Measurements from ENCODE around the gene ZNF57.
A peak's percentile ranks its signal among the peaks of the same experiment; 100 is the strongest.
"Not testable (repeated sequence)": the region's sequence is repeated elsewhere in the genome, so short reads cannot be mapped to it uniquely, and the experiment has no call there.

The ZNF57 gene

DNA sequence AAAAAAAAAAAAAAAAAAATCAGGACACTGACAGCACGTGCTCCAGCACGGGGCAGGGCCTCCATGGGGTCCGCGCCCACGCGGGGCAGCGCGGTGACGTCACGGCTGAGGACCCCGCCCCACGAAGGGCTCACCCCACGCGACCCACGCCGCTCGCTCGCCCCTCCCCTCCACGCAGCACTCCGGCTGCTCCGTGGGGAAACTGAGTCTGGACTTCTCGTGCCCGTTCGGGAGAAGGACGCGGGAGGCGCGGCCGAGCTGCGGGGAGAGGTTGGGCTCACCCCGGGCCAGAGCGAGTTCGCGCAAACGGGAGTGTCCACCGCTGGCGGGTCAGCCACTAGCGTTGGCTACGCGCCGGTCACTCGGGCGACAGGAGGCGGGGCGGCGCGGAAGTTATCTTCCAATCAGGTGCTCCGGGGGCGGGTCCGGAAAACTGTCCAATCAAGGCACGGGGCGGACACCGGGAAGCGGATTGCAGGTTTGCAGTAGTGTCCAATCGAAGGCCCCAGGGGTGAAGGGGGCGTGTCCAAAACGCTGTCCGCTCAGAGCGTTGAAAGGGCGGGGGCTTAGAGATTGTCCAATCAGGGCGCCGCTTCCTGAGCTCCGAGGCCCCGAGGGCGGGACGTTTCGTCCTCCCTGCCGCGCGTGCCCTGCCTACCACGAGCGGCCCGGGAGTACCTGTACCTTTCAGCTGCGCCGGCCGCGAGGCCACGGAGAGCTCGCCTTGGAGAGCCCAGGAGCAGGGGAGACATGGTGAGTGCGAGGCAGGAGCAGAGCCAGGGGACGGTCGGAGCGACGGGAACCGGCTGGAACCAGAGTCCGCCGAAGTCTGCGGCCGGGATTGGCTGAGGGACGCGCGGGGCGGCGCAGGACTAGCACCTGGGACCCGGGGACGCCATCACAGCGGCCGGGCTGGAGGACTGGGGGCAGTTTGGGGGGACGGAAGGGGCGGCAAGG is at the start of gene ZNF57:
Gene ZNF57, plus strand, starts transcription at position 633 of the 957 bp plus-strand sequence. Its CDS starts 118 bp downstream, at position 751.
- peak; percentile 100 for DNase-seq

DNA sequence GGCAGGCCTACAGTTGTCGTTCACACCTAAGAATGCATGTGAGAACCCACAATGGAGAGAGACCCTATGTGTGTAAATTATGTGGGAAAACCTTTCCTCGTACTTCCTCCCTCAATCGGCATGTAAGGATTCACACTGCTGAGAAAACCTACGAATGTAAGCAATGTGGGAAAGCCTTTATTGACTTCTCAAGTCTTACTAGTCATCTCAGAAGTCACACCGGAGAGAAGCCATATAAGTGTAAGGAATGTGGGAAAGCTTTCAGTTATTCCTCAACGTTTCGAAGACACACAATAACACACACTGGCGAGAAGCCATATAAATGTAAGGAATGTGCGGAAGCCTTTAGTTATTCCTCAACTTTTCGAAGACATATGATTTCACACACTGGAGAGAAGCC is 48.1 kb upstream of the ZNF57 start:
- DNase-seq = no peak

DNA sequence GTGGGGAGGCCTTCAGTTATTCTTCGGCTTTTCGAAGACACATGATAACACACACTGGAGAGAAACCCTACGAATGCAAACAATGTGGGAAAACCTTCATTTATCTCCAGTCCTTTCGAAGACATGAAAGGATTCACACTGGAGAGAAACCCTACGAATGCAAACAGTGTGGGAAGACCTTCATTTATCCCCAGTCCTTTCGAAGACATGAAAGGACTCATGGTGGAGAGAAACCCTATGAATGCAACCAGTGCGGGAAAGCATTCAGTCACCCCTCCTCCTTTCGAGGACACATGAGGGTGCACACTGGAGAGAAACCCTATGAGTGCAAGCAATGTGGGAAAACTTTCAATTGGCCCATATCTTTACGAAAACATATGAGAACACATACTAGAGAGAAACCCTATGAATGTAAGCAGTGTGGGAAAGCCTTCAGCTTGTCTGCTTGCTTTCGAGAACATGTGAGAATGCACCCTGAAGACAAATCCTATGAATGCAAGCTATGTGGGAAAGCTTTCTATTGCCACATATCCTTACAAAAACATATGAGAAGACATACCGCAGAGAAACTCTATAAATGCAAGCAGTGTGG is 47.6 kb upstream of the ZNF57 start:
- DNase-seq = no peak

DNA sequence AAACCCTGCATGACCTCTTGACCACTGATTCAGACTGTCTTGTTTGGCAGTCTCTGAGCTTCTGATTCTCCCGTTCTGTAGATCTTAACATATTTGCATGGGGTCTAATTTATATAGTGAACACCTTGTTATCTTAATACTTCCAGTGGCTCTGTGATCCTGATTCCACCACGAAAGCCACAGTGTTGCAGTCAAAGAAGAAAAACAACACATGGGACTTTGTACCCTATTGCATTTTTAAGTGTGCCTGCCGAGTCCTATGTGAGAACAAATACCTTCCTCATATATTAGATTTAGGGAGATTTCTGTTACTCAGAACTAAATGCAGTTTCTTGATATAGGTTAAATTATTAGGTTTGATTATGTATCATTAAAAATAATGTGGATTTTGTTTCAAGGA is 45.9 kb upstream of the ZNF57 start:
- DNase-seq = no peak

DNA sequence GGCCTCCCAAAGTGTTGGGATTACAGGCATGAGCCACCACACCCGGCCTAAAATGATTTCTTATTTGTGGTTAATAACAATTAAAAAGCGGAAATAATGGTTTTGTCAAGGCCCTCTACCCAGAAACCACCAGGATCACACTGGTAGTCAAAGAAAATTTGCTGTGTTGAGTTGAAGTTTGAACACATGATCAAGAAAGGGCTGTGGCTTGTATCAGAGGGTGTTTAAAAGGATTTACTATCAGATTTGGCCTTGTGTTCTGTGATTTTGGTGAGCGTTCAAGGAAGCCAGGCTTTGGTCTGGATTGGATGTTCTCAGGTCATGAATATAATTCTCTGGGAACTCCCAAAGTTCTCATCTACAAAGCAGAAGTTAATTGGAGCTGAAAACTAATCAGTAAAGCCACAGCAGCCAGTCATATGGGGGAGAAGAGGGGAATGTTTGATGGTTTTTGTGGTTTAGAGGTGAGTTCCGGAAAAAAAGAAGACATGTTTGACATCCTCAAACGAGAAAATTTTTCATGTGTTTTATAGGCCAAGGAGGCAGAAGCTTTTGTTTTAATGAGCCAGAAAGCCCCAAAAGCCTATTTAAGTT is 44.2 kb upstream of the ZNF57 start:
- DNase-seq = no peak

DNA sequence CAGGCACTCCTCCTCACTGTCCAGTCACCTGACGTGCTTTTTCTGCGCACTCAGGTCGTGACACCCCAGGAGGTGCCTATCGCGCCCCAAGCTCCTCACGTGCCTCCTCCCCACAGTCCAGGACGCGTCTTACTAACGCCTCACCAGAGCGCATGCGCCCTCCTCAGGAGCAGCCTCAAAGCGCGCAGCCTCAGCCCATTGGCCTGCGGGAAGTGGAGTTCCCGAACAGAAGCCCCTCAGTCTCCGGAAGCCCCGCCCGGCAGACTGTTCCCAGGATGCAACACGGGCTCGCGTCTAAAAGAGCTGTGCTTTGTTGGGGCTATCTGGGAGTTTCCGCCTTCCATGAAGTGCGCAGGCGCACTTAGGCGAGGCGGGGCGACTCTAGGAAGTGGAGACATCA is 41.9 kb upstream of the ZNF57 start:
- no peak for DNase-seq

DNA sequence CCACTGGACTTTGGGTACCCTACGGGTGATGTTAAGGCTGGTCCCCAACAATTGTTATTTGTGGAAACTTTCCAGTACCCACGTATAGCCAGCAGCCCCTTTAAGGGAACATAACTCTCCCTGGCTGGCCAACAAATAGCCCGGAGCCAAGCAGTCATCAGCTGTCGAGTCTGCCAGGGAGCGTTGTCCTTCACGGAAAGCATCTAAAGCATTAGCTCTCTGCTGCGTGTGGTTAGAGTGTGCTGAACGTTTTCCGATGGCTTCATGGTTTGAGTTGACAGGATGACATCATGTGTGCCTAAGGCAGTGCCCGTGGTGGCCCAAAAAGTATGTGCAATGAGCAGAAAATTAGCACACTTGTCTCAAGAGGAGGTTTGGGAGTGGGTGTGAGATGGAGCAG is 36.9 kb upstream of the ZNF57 start:
- no peak for DNase-seq

DNA sequence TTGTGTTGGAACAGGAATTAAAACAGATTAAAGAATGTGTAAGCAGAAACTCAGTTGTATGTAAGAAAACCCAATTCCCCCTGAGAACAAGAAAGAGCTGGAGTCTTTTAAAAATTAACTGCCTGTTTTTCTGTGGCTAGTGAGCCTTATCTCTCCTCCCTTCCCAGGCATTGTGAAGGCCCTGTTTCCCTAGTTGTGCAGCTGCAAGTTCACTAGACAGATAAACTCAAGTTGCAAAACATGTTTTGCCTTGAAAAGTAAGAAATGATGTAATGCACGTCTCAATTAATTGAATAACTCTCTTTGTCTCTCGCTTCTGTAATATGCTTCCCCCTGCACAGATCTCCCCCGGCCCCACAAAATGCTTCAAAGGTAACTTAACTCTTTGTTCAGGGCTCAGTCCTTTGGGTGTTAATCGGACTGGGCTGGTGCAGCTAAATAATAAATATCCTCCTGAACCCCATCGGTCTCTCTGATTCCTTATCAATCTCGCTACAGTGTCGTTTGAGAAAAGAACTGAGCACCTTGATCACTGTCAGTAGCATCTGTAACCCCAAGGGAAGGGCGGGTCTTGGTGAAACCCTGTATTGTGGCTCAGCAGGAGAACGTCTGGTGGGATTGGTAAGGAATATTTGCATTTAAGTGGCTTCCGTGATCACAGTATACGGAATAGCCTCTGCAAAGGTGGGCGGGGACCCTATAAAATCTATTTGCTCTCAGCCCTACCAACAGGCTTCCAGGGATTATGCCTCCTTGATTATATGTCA is 35.2 kb upstream of the ZNF57 start:
- no peak for DNase-seq

DNA sequence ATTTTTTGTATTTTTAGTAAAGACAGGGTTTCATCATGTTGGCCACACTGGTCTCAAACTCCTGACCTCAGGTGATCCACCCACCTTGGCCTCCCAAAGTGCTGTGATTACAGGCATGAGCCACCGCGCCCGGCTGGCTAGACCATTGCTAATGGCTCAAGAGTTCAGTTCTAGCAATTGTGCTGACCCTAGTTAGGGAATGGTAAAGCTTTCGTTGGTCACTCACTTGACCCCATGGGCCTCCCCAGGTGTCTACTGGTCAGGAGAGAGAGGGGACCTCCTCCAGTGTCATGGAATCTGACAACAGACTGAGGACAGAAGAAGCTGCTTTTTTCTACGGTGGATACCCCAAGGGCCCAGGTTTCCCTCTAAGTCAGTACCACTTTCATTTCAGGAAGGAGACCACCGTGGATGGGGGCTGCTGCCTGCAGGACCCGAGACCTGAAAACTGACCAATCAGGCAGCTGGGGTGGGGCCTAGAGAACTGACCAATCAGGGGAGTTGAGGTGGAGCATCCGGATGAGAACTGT is 34.2 kb upstream of the ZNF57 start:
- no peak for DNase-seq

DNA sequence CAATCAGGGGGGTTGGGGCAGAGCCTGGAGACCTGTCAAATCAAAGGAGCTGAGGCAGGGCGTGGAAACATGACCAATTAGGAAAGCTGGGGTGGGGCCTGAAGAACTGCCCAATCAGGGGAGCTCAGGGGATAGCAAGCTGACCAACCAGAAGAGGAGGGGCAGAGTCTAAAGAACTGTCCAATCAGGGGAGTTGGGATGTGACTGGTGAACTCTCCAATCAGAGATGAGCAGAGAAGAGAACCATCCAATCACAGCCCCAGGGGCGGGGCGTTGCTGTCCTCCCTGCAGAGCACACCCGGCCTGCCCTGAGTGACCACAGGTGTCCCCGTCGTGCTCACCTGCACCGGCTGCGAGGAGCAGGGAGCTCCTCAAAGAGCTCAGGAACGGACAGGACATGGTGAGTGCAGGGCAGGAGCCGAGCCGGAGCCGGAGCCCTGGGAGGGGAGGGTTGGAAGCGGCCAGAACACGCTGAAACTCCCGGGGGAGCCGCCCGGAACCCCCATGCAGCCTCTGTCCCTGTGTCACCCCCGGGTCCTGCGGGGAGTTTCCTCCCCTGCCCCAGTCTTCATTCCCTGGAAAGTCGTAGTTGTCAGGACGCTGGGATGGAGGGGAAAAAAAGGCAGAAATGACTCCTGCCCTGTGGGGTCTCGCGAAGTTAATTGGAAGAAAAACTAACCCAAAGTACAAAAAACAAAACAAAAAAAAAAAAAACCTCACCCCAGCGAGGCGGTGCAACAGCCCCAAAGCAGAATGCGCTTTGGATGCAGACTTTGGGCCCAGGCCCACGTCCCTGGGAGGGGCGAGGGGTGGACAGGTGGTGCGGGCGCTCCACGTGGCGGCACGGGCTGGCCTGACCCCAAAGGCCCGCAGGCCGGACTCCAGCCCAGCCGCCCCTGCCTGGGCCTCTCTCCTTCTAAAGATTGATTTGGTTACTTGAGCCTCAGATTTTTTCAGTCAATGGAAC is 33.4 kb upstream of the ZNF57 start, which contains the start of gene ZNF556:
Gene ZNF556, plus strand, starts transcription at position 311 of the 967 bp plus-strand sequence. Its CDS starts 87 bp downstream, at position 398.
- no peak for DNase-seq

DNA sequence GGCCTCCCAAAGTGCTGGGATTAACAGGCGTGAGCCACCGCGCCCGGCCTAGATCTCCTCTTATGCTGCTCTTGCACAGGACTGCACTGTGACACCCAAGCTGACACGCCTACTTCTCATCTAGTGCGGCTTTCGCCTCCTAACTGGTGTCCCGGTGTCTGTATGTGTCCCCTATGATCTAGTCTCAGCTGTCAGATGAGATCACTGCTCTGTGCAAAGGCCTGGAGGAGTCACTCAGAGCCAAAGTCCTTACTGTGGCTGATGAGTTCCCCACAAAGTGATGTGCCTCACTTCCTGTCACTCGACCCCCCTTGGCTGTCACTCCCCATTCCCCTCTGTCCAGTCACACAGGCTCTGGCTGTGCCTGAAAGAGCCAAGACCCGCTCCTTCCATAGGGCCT is 31.1 kb upstream of the ZNF57 start:
- DNase-seq = no peak

DNA sequence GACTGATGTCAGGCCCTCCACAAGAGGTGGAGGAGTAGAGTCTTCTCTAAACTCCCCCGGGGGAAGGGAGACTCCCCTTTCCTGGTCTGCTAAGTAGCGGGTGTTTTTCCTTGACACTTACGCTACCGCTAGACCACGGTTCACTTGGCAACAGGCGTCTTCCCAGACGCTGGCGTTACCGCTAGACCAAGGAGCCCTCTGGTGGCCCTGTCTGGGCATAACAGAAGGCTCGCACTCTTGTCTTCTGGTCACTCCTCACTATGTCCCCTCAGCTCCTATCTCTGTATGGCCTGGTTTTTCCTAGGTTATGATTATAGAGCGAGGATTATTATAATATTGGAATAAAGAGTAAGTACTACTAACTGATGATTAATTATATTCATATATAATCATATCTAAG is 28.6 kb upstream of the ZNF57 start:
- DNase-seq = peak; percentile 44

DNA sequence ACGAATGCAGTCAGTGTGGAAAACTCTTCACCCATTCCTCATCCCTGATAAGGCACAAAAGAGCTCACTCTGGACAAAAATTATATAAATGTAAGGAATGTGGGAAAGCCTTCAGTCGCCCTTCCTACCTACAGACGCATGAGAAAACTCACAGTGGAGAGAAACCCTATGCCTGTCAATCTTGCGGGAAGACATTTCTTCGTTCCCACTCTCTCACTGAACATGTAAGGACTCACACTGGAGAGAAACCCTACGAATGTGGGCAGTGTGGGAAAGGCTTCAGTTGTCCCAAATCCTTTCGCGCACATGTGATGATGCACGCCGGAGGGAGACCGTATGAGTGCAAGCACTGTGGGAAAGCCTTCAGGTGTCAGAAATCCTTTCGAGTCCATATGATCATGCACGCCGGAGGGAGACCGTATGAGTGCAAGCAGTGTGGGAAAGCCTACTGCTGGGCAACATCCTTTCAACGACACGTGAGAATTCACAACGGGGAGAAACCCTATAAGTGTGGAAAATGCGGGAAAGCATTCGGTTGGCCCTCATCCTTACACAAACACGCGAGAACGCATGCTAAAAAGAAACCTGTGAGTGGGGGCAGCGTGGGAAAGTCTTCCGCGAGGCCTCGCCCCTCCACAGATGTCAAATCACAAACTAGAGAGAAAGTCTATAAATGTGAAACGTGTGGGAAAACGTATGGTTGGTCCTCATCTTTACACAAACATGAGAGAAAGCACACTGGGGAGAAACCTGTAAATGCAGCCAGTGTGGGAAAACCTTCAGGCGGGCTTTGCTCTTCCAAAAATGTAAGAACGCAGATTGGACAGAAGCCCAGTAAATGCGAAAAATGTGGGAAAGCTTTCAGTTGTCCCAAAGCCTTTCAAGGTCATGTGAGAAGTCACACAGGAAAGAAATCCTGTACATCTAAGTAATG is 23.1 kb upstream of the ZNF57 start:
- no peak for DNase-seq

DNA sequence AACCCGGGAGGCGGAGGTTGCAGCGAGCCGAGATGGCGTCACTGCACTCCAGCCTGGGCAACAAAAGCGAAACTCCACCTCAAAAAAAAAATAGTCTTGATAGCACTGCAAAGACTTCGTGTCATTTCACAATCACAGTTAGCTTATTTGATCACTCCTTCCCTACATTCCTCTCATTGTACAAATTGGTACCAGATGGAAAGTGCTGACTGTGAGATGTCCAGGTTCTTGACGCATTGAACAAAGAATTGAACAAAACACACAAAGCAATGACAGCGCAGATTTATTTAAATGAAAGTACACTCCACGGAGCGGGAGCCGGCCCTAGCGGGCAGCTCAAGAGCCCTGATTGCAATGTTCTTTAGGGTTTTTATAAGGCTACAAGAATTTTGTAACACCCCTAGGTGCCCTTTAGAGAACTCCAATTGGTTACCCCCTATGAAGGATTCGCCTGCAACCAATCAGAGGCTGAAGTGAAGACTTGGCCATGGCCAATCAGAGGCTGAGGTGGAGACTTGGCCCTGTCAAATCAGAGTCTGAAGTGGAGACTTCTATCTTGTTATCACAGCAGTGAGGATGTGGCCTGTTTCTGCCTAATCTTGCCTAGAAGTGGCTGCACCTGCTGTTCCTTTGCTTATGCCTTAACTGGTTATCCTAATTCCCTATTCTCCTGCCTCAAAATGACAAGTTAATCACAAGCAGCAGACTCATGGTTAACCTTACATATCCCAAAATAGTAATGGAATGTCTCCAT is 16.9 kb upstream of the ZNF57 start:
- DNase-seq = no peak

DNA sequence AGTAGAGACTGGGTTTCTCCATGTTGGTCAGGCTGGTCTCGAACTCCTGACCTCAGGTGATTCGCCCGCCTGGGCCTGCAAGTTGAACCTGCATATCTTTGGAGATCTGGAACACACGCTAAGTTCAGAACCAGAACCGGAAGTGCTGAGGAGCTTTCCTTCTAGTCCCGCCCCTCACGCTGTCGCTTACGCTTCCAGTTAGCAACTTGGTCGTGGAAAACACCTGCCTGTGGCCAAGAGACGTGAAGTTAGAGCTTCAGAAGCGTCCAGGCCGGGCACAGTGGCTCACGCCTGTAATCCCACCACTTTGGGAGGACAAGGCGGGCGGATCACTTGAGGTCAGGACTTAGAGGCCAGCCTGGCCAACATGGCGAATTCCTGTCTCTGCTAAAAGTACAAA is 15.0 kb upstream of the ZNF57 start:
- no peak for DNase-seq

DNA sequence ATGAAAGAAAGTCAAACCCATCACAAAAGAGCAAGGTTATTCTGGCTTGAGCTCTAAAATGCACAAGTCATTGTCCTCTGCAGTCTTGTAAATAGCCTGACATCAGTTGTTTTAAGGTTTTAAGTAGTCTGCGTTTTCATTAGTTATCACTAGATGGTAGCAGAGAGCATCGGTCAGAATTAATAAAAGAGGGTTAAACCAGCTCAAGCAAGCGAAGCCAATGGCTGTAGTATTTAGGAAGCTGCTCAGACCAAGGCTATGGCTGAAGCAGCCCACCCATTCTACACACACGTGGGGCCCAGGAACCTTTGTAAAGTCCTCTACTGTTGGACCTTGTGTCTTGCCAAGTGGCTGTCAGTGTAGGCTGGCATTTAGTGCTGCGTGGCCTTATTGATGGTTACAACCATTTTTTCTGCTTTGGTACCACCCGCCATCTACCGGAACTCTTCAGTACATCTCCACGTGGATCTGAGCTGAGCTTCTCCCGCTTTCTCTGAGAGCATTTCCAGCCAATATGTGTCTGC is 13.3 kb upstream of the ZNF57 start:
- DNase-seq = peak; percentile 8

DNA sequence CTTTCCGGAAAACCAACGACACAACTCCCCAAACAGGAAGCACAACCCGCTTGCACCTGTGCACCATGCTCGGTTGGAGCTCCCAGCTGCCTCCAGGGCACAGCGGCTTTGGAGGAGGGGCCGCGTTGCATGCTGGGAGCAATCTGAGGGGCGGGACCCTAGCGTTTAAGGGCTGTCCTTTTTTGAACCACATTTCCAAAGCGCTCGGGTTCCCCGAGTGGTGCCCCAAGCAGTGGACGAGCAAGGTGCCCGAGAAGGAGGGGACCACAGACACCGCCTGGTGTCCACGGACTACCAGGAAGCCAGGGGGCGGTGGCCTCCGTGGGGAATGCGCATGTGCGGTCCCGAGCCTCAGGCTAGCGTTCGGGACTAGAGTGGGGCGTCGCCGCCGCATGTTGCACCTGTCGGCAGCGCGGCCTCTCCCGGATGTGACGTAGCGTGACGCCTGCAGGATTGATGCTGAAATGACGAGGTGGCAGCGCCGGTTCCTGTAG is 11.9 kb upstream of the ZNF57 start:
- DNase-seq = peak; percentile 79

DNA sequence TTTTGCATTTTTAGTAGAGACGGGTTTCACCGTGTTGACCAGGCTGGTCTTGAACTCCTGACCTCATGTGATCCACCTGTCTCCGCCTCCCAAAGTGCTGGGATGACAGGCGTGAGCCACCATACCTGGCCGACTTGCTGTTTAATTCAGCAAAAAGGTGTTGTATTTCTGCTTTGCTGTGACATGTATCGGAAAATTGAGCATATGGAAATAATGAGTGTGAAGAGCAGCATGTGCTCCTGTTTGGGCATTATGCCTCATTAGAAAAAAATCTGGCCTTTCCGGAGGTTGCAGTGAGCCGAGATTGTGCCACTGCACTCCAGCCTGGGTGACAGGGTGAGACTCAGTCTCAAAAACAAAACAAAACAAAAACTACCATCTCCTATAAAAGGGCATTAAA is 10.2 kb upstream of the ZNF57 start:
- not testable (repeated sequence) for DNase-seq

DNA sequence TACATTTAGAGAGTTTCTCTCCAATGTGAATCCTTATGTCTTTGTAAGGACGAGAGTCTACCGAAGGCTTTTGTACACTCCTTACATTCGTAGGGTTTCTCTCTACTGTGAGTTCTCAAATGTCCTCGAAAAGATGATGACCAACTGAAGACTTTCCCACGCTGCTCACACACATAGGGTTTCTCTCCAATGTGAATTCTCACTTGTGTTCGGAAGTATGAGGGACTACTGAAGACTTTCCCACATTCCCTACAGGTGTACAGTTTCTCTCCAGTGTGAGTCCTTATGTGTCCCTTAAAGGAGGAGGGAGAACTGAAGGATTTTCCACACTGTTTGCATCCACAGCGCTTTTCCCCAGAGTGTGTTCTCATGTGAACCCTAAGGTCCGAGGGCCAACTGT is 4.0 kb upstream of the ZNF57 start:
- no peak for DNase-seq
